OCI-LY7 (cell line): ENCODE measurements around the gene NUTM1. TPM values are rescaled to one million over a fixed set of nuclear protein-coding genes. Genes with fewer than 3 reads are reported as not detected.

ENCODE experiments used
- BruUV-seq: library from RNA; stranded (reverse); fragments of 400-500 nt; replicated peaks from 2 replicates; lab custom pipeline; 2021; lab: Mats Ljungman, UMichigan
- CTCF ChIA-PET: fragments of 300-600 bp; sonication (Branson Sonifier 250); formaldehyde crosslinking; loops from one replicate; lab custom pipeline; 2022; ENCODE audit warnings: antibody characterized with exemption; ENCODE audit not compliant: unreplicated experiment; lab: Charles Lee
- POLR2A ChIA-PET: fragments of 300-600 bp; sonication (Branson Sonifier 250); formaldehyde crosslinking; loops from one replicate; lab custom pipeline; 2022; ENCODE audit warnings: antibody characterized with exemption; lab: Charles Lee
- DNase-seq: peaks from one replicate; pipeline ENCODE4 v3.0.0-alpha.2; 2015; ENCODE audit warnings: low spot score
- H2AFZ ChIP-seq: fragments of 200-600 bp; sonication (generic), shearing (Covaris generic); 2 replicates; pipeline ENCODE4 v1.6.1; 2014; ENCODE audit warnings: mild to moderate bottlenecking, antibody characterized with exemption, low read length, moderate library complexity
- H3K27ac ChIP-seq: fragments of 200-600 bp; sonication (generic); 2 replicates; pipeline ENCODE4 v1.5.1; 2014; ENCODE audit warnings: mixed run types, low read depth, mild to moderate bottlenecking, moderate library complexity, low read length, inconsistent platforms; ENCODE audit not compliant: poor library complexity, severe bottlenecking
- H3K36me3 ChIP-seq: fragments of 200-600 bp; sonication (generic); 2 replicates; pipeline ENCODE4 v1.6.1; 2014; ENCODE audit warnings: mild to moderate bottlenecking, antibody characterized with exemption, low read length, moderate library complexity, mixed read lengths; ENCODE audit not compliant: insufficient read depth
- H3K4me1 ChIP-seq: fragments of 200-600 bp; sonication (generic); 2 replicates; pipeline ENCODE4 v1.5.1; 2014; ENCODE audit warnings: mild to moderate bottlenecking, low read length; ENCODE audit not compliant: insufficient read depth, poor library complexity, severe bottlenecking
- H3K4me2 ChIP-seq: fragments of 200-600 bp; sonication (generic); 2 replicates; pipeline ENCODE4 v1.6.1; 2014; ENCODE audit warnings: mild to moderate bottlenecking, low read length
- H3K4me3 ChIP-seq: fragments of 200-600 bp; sonication (generic); 2 replicates; pipeline ENCODE4 v1.5.1; 2014; ENCODE audit warnings: mild to moderate bottlenecking, low read depth, low read length; ENCODE audit not compliant: poor library complexity, severe bottlenecking
- H3K79me2 ChIP-seq: fragments of 200-600 bp; sonication (generic); 2 replicates; pipeline ENCODE4 v1.6.1; 2016; ENCODE audit warnings: low read depth, mild to moderate bottlenecking, low read length, moderate library complexity, mixed read lengths; ENCODE audit not compliant: insufficient read depth
- H3K9me2 ChIP-seq: fragments of 200-600 bp; sonication (generic); 2 replicates; pipeline ENCODE4 v1.6.1; 2016; ENCODE audit warnings: mild to moderate bottlenecking, low read length, mixed read lengths; ENCODE audit not compliant: insufficient read depth
- H3K9me3 ChIP-seq: fragments of 200-600 bp; sonication (generic); 2 replicates; pipeline ENCODE4 v1.6.1; 2014; ENCODE audit warnings: mild to moderate bottlenecking, mixed run types, low read length, mixed read lengths
- H4K20me1 ChIP-seq: fragments of 200-600 bp; sonication (generic); 2 replicates; pipeline ENCODE4 v1.6.1; 2014; ENCODE audit warnings: mild to moderate bottlenecking, antibody characterized with exemption, low read length, moderate library complexity, mixed read lengths; ENCODE audit not compliant: insufficient read depth
- EZH2phosphoT487 ChIP-seq: fragments of 200-600 bp; sonication (generic); IDR thresholded peaks from 2 replicates; pipeline ENCODE4 v1.6.1; 2018; ENCODE audit warnings: low read depth, borderline replicate concordance, mild to moderate bottlenecking, mixed run types, antibody characterized with exemption, low read length, moderate library complexity, mixed read lengths
- intact Hi-C: fragments of 100-400 bp; cut with micrococcal nuclease; formaldehyde crosslinking; loops from one replicate; pipeline ENCODE4 v1.10.0; 2022; ENCODE audit not compliant: unreplicated experiment
- total RNA-seq, 2 experiments: library from RNA; depleted of rRNA in 1 of 2; stranded (reverse); fragments of >200 nt in 1 of 2; shearing (Covaris generic) in 1 of 2; gene quantifications; 2 replicates each; pipeline ENCODE4 v1.2.3, GENCODE V29; 2014 to 2022
- TF ChIP-seq, protein P1 (sequence below): fragments of 200-600 bp; sonication (generic); conservative IDR thresholded peaks from 2 replicates; pipeline ENCODE4 v1.5.1; 2014; ENCODE audit warnings: mild to moderate bottlenecking, antibody characterized with exemption, low read length, moderate library complexity, mixed read lengths

NUTM1 gene
- total RNA-seq, 2 experiments from 2014 or later = not detected

DNA sequence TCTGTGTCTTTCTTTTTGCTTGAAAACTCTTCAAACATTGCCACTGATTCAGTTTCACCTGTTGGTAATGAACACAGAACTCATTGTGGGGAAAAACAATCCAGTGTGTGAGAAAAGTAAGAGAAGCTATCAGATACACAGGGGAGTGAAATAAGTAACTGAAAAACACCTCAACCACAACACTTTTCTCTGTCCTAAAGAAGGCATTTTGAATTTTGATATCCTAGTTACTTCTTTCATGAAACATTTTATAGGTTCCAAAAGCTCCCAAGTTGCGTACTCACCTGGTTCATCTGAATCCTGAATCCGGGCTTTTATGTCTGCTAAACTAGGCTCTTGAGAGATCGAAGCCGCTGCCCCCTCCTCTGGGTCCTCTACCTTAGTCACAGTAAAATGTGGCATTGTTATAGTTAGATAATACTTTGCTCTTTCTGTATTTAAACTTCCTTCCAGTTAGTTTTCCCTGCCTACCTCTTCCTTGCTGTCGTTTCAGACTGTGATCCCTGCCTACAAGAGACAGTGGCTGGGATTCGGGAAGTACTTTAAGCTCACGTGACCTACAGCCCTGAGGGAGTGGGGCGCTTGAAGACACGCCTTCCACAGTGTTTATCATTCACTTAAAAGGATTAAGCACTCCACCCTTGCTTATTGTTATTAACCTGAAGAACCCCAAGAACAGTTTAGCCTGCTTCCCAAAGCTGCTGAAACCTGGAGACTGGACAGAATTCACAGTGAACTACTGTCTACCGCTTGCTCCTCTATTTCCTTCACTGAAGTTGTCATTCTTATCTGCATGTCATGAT lies 24.6 kb upstream of the NUTM1 start:
- H3K9me2 ChIP-seq = no peaks in the 10 kb centered on the region
- H3K79me2 ChIP-seq = no peaks in the 10 kb centered on the region
- intact Hi-C loops = no loop called here
- no peaks in the 10 kb centered on the region for H3K36me3 ChIP-seq
- no peak overlapping the region for H3K27ac ChIP-seq
- H3K9me3 ChIP-seq = no peaks in the 10 kb centered on the region
- DNase-seq = peak; percentile 23
- peak overlapping the region; percentile 66 for H3K4me3 ChIP-seq
- BruUV-seq = no TSS peak
- CTCF ChIA-PET = no interaction called here
- POLR2A ChIA-PET = interaction anchor here (1.2 kb wide), 2 partner anchors 10 to 19 kb away, joined by 3 read pairs; no protein-coding TSS in a partner anchor
- no peaks in the 10 kb centered on the region for H4K20me1 ChIP-seq
- peak overlapping the region; percentile 94 for H2AFZ ChIP-seq
- peaks cover 7% of the 10 kb centered on the region for H3K4me1 ChIP-seq
- peak overlapping the region; percentile 50 for H3K4me2 ChIP-seq
- TF ChIP-seq EZH2phosphoT487 = no peak
- TF ChIP-seq, protein P1, sequence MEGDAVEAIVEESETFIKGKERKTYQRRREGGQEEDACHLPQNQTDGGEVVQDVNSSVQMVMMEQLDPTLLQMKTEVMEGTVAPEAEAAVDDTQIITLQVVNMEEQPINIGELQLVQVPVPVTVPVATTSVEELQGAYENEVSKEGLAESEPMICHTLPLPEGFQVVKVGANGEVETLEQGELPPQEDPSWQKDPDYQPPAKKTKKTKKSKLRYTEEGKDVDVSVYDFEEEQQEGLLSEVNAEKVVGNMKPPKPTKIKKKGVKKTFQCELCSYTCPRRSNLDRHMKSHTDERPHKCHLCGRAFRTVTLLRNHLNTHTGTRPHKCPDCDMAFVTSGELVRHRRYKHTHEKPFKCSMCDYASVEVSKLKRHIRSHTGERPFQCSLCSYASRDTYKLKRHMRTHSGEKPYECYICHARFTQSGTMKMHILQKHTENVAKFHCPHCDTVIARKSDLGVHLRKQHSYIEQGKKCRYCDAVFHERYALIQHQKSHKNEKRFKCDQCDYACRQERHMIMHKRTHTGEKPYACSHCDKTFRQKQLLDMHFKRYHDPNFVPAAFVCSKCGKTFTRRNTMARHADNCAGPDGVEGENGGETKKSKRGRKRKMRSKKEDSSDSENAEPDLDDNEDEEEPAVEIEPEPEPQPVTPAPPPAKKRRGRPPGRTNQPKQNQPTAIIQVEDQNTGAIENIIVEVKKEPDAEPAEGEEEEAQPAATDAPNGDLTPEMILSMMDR = no peak

DNA sequence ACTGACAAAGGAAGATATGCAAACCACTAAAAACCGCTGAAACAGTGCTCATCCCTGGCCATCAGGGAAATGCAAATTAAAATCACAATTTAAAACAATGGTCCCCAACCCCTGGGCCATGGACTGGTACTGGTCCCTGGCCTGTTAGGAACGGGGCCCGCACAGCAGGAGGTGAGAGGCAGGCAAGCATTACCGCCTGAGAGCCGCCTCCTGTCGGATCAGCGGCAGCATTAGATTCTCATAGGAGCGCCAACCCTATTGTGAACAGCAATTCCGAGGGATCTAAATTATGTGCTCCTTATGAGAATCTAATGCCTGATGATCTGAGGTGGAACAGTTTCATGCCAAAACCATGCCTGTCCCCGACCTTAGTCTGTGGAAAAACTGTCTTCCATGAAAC lies 19.9 kb upstream of the NUTM1 start:
- H4K20me1 ChIP-seq = no peaks in the 10 kb centered on the region
- no peaks in the 10 kb centered on the region for H3K9me3 ChIP-seq
- CTCF ChIA-PET = no interaction called here
- H3K4me2 ChIP-seq = no peak overlapping the region
- no peaks in the 10 kb centered on the region for H3K36me3 ChIP-seq
- TF ChIP-seq EZH2phosphoT487 = no peak
- TF ChIP-seq, protein P1 = no peak
- intact Hi-C loops = no loop called here
- DNase-seq = no peak
- H3K79me2 ChIP-seq = no peaks in the 10 kb centered on the region
- H3K9me2 ChIP-seq = no peaks in the 10 kb centered on the region
- no peak overlapping the region for H2AFZ ChIP-seq
- POLR2A ChIA-PET = interaction anchor here (1.0 kb wide), 1 partner anchor 14 kb away, joined by 4 read pairs; no protein-coding TSS in a partner anchor
- peaks cover 12% of the 10 kb centered on the region for H3K4me1 ChIP-seq
- no peak overlapping the region for H3K27ac ChIP-seq
- H3K4me3 ChIP-seq = no peak overlapping the region
- BruUV-seq = no TSS peak

DNA sequence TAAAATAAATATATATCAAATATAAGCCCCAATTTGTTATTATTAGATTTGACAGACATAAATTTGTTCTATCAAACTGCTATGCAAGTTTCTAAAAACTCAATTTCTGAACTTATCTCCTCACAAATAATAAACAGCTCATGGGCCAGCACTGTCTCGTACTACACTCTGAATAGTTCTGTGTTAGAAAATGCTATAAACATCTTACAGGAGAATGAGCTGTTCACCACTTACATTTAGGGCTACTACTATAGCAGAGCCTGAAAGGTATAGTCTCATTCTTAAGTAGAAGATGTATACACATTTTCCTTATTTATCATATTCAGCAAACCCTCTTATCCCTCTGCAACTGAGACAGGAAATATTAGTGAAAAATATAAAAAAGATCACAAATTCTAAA lies 18.2 kb upstream of the NUTM1 start:
- no peaks in the 10 kb centered on the region for H3K79me2 ChIP-seq

More for the DNA sequence above, 18.2 kb upstream of the NUTM1 start:
- Histone ChIP-seq H3K4me1 (peaks cover 6% of the 10 kb centered on the region), H3K36me3 (no peaks in the 10 kb centered on the region), H4K20me1 (no peaks in the 10 kb centered on the region), H3K4me2 (no peak overlapping the region), H3K27ac (no peak overlapping the region), H3K9me3 (no peaks in the 10 kb centered on the region), H3K9me2 (no peaks in the 10 kb centered on the region), H2AFZ (no peak overlapping the region), H3K4me3 (no peak overlapping the region)
- BruUV-seq = no TSS peak
- intact Hi-C loops = no loop called here
- TF ChIP-seq EZH2phosphoT487 = no peak
- TF ChIP-seq, protein P1 = no peak
- no peak for DNase-seq
- ChIA-PET CTCF (no interaction called here), POLR2A (interaction anchor here (1.0 to 1.5 kb wide), 2 partner anchors 9 to 18 kb away, joined by 3 to 4 read pairs; partner anchors contain the start of genes NOP10 and NUTM1)
